IPS-11a (cell line): ENCODE measurements around the gene SERPINA12.

ENCODE experiments used
- H3K4me3 ChIP-seq: one replicate; pipeline ENCODE4 v1.5.1; 2013; ENCODE audit warnings: low read depth, low read length, control low read depth

The SERPINA12 gene

GRCh38 chr14:94467728-94468520 is 41.3 kb downstream of the SERPINA12 start:
- no peak overlapping the region for H3K4me3 ChIP-seq

- H3K4me3 ChIP-seq, result no peak overlapping the region
Observed at GRCh38 chr14:94466706-94467370, 42.4 kb downstream of the SERPINA12 start.

DNA sequence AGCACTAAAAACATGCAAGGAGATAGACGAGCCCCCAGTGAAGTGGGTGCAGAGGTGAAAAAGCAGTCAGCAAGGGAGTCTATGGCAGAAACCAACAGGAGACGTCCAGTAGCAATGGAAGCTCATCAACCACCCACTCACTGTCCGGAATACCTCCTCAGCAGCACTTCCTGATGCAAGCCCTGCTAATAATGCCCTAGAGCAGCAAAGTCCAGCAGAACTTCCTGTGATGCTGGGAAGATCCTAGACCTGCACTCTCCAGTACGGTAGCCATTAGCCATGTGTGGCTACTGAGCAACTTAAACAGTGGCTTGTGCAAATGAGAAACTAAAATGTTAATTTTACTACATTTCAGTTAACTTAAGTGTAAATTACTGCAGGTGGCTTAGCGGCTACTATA is 44.2 kb downstream of the SERPINA12 start:
- H3K4me3 ChIP-seq, result no peak overlapping the region

GRCh38 chr14:94464290-94464689 is 45.0 kb downstream of the SERPINA12 start:
- H3K4me3 ChIP-seq, result no peak overlapping the region

DNA sequence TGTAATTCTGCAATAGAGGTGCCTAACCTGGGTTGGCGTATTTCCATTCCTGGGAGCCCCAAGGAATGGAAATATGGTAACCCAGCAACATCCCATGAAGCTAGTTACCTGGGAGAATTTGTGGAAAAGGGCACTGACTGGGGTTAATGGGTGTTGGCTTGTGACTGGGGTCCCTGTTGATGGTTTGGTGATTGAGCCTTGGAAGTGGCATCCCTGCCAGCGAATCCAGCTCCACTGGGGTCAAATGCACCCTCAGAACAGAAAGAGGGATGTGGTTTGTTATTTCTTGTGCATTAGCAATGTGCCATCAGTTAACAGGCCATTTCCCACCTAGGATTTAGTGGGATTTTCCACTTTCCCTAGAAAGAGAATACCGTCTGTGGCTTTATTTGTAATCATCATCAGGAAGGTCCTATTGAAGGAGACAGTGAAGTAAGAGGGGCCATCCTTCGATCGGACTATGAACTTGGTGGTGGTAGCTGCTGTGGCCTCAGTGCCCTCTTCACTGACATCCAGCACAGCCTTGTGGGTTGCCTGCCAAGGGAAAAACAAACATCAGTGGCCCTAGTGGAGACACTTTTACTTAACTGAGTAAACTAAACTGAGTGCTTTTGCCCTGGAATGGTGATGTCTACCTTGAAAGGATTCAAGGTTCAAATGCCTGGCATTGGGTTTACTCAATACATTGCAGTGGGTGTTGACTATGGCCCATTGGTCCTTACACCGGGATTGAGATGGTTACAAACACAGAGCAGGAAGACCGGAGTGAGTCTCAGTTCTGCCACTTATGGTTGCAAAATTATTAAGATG is 46.3 kb downstream of the SERPINA12 start:
- H3K4me3 ChIP-seq, result no peak overlapping the region

- no peak overlapping the region for H3K4me3 ChIP-seq
Observed at GRCh38 chr14:94462219-94462551, 47.1 kb downstream of the SERPINA12 start.

DNA sequence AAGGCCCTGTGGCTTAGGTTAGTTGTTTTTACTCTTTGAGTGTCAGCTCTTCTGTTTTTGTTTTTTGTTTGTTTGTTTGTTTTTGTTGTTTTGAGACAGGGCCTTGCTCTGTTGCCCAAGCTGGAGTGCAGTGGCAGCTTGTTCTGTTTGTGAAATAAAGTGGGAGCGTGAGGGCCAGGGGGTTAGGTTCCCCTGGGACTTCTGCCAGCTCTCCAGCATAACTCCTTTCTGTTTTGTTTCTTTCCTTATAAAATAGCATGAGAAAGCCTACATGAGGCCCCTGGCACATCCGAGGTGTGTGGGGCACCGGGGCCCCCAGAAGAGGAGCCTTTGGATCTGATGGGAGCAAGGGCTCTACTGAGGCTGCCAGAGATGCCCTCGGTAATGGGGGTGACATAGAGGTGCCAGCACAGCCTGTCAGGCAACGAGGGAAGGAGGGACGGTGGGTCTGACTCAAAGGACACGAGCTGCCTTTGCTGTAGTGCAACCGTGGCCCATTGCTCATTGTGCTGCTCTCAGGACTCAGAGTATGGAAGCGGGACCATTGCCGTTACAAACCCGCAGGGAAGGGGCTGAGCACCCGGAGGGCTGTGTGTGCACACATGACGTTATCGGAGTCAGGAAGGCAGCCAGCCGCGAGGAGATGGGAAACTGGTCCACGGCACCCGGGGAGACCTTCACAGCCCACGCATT is 47.6 kb downstream of the SERPINA12 start:
- no peak overlapping the region for H3K4me3 ChIP-seq

DNA sequence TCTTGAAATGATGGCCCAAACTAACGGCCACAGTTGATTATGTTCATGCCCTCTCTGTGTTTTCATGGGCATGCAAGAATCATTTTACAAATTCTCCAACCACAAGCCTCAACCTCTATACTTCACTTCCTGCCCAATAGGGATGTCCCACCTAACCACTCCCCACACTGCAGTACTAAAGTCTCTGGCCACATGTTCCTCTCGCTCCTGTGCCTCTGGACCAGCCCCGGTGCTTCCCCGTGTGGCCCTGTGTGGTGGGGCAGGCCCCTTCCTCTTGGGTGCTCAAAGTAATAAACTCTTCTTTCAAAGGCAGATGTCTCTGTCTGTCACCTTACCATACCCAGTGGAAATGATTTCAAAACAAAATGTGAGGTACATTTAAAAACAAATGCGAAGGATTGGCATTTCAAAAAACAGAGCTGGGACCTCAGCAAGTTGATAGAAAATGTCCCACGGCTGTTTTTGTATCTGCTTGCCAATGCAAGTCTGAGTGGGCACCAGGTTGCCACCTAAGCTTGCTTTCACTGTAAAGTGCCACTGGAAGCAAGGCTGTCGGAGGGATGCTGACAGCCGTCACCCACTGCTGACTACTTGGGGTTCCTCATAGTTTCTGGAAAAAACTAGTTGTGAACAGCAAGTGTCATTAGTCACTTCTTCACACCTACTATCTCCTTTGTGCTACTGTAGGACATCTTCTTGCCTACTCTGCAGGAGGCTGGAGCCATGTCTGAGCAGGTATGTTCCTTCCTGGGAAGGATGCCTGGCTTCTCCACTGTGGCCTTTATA is 48.4 kb downstream of the SERPINA12 start:
- H3K4me3 ChIP-seq, result no peak overlapping the region

GRCh38 chr14:94458558-94459205 is 50.6 kb downstream of the SERPINA12 start:
- H3K4me3 ChIP-seq, result no peak overlapping the region

- no peak overlapping the region for H3K4me3 ChIP-seq
Observed at GRCh38 chr14:94458096-94458495, 51.2 kb downstream of the SERPINA12 start.

GRCh38 chr14:94455928-94456327 is 53.3 kb downstream of the SERPINA12 start:
- H3K4me3 ChIP-seq, result no peak overlapping the region

GRCh38 chr14:94451826-94452225 is 57.4 kb downstream of the SERPINA12 start:
- no peak overlapping the region for H3K4me3 ChIP-seq

- no peak overlapping the region for H3K4me3 ChIP-seq
Observed at GRCh38 chr14:94451091-94451771, 58.0 kb downstream of the SERPINA12 start.

GRCh38 chr14:94450722-94451090 is 58.6 kb downstream of the SERPINA12 start:
- H3K4me3 ChIP-seq, result no peak overlapping the region

GRCh38 chr14:94449930-94450329 is 59.3 kb downstream of the SERPINA12 start:
- H3K4me3 ChIP-seq, result no peak overlapping the region

DNA sequence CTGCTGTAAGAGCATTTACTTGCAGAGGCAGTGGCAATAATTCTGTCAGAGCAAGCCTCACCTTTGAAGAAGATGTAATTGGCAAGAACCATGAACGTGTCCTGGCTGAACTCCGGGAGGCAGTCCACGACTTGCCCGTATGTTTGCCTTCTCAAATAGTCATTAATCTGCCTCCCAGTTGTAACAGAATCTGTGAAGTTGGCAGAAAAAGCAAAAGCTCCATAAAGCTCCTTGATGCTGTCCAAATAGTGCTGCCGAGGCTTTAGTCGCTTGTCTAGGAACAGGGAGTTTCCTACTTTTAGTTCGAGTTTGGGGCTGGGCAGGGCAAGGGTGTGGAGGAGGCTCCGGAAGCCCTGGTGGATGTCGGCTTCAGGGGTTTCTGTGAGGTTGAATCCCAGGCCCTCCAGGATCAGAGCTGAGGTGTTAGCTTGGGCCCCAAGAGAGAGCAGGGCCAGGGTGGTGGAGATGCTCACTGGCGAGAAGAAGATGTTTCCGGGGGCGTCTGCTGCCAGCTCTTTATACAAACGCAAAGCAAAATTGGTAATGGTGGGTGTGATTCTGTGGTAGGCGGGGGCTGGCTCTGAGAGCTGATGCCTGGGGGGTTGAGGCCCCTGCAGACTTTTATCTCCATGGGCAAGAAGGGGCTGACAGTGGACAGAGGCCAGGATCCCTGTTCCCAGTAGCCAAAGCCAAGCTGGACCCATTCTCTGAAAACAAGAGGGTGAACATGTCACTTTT is 61.0 kb downstream of the SERPINA12 start:
- H3K4me3 ChIP-seq, result no peak overlapping the region

- no peak overlapping the region for H3K4me3 ChIP-seq
Observed at GRCh38 chr14:94447206-94447605, 62.1 kb downstream of the SERPINA12 start.

GRCh38 chr14:94446126-94446525 is 63.1 kb downstream of the SERPINA12 start:
- no peak overlapping the region for H3K4me3 ChIP-seq

DNA sequence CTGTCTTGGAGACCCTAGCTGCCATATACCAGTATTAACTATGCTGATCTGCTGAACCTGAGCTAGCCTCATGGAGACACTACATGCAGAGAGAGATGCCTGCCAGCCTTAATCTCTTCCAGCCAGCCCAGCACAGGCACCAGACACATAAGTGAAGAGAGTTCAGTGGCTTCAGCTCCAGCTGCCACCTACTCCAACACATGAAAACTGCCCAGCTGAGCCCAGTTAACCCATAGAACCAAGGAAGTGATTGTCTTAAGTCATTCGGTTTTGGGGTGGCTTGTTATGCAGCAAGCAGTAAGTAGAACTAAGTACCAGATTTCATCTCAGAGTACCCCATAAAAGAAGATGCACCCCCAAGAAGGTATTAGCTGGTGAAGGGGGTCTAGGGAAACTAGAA is 64.3 kb downstream of the SERPINA12 start:
- H3K4me3 ChIP-seq, result no peak overlapping the region
